ENCODE results near the gene CES5A.

DNA sequence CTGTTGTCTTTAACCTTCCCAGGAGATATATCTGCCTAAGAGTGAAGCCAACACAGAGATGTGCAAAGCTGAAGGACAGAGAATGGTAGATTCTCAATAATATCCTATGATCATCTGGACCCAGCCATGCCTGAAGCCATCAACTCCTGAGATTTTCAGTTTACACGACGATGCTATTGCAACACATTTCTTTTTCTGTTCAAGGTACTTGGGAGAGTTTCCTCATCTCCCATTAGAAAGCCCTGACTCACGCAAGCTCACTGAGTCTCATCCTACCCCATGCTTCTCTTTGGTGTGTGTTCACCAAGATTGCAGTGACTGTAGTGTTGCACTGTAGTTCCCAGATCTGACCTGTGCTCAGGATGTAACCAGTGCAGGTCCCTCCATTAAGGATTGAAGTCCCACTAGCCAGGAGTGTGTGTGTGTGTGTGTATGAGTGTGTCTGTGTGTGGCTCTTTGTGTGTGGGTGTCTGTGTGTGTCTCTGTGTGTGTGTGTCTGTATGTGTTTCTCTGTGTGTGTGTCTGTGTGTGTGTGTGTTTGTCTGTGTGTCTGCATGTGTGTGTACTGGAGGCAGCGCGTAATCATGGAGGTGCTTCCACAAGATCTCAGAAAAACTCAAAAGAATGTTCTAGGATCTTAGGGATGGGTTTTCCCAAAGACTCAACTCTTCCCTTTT lies 57.8 kb downstream of the CES5A start:
- TF ChIP-seq POLR2A (IDR thresholded peaks at IDR 0.05; ENCODE audit: low read depth) (no peak), EP300 (IDR thresholded peaks at IDR 0.05) (no peak)
- TF ChIP-seq, protein P1, sequence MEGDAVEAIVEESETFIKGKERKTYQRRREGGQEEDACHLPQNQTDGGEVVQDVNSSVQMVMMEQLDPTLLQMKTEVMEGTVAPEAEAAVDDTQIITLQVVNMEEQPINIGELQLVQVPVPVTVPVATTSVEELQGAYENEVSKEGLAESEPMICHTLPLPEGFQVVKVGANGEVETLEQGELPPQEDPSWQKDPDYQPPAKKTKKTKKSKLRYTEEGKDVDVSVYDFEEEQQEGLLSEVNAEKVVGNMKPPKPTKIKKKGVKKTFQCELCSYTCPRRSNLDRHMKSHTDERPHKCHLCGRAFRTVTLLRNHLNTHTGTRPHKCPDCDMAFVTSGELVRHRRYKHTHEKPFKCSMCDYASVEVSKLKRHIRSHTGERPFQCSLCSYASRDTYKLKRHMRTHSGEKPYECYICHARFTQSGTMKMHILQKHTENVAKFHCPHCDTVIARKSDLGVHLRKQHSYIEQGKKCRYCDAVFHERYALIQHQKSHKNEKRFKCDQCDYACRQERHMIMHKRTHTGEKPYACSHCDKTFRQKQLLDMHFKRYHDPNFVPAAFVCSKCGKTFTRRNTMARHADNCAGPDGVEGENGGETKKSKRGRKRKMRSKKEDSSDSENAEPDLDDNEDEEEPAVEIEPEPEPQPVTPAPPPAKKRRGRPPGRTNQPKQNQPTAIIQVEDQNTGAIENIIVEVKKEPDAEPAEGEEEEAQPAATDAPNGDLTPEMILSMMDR (IDR thresholded peaks at IDR 0.05): no peak
